Neural progenitor cell (in vitro differentiated cells): ENCODE results near the gene SMIM27. TPM values are rescaled to one million over a fixed set of nuclear protein-coding genes. Genes with fewer than 3 reads are reported as not detected.
A peak's percentile ranks its signal among the peaks of the same experiment; 100 is the strongest.

Experiments
- DNase-seq: peaks from one replicate; pipeline ENCODE4 v3.0.0-alpha.2; 2016; ENCODE audit warnings: low spot score
- H2AFZ ChIP-seq: fragments of 200-600 bp; sonication (generic); replicated peaks from 2 replicates; pipeline ENCODE4 v1.6.1; 2016; ENCODE audit warnings: antibody characterized with exemption
- H3F3A ChIP-seq: fragments of 200-600 bp; sonication (generic); 2 replicates; pipeline ENCODE4 v1.6.1; 2016; ENCODE audit warnings: antibody characterized with exemption, low read depth
- H3K27ac ChIP-seq: fragments of 200-600 bp; sonication (generic); 2 replicates; pipeline ENCODE4 v1.5.1; 2016; ENCODE audit warnings: mild to moderate bottlenecking
- H3K27me3 ChIP-seq: fragments of 200-600 bp; sonication (generic); 2 replicates; pipeline ENCODE4 v1.6.1; 2016; ENCODE audit warnings: mild to moderate bottlenecking, moderate library complexity
- H3K36me3 ChIP-seq: fragments of 200-600 bp; sonication (generic); 2 replicates; pipeline ENCODE4 v1.5.1; 2016
- H3K4me1 ChIP-seq: fragments of 200-600 bp; sonication (generic); 2 replicates; pipeline ENCODE4 v1.6.1; 2016; ENCODE audit warnings: mixed run types
- H3K4me2 ChIP-seq: fragments of 200-600 bp; sonication (generic); 2 replicates; pipeline ENCODE4 v1.6.1; 2016
- H3K4me3 ChIP-seq: fragments of 200-600 bp; sonication (generic); 2 replicates; pipeline ENCODE4 v1.5.1; 2016
- H3K79me2 ChIP-seq: fragments of 200-600 bp; sonication (generic); 2 replicates; pipeline ENCODE4 v1.6.1; 2016; ENCODE audit warnings: low read depth
- H3K9ac ChIP-seq: fragments of 200-600 bp; sonication (generic); 2 replicates; pipeline ENCODE4 v1.6.1; 2016
- H3K9me3 ChIP-seq: fragments of 200-600 bp; sonication (generic); 2 replicates; pipeline ENCODE4 v1.5.1; 2016; ENCODE audit warnings: low read depth
- H4K20me1 ChIP-seq: fragments of 200-600 bp; sonication (generic); 2 replicates; pipeline ENCODE4 v1.6.1; 2016; ENCODE audit warnings: low read depth
- H3K27ac Mint-ChIP-seq: 3 replicates; pipeline ENCODE4 v1.8.0; 2021; ENCODE audit warnings: mixed read lengths
- H3K27me3 Mint-ChIP-seq: 2 replicates; pipeline ENCODE4 v1.8.0; 2022; ENCODE audit warnings: low read depth, mild to moderate bottlenecking, inconsistent platforms, moderate library complexity, mixed read lengths; ENCODE audit not compliant: insufficient read depth
- H3K36me3 Mint-ChIP-seq: 3 replicates; pipeline ENCODE4 v1.8.0; 2021; ENCODE audit warnings: mixed read lengths
- H3K4me1 Mint-ChIP-seq: 3 replicates; pipeline ENCODE4 v1.8.0; 2021; ENCODE audit warnings: mixed read lengths
- H3K4me3 Mint-ChIP-seq: 3 replicates; pipeline ENCODE4 v1.8.0; 2021; ENCODE audit warnings: mild to moderate bottlenecking, moderate library complexity, mixed read lengths
- H3K9me3 Mint-ChIP-seq: 3 replicates; pipeline ENCODE4 v1.8.0; 2020; ENCODE audit warnings: mixed read lengths
- EZH2 ChIP-seq: fragments of 200-600 bp; sonication (generic); IDR thresholded peaks from 2 replicates; pipeline ENCODE4 v1.6.1; 2017; ENCODE audit warnings: antibody characterized with exemption, mild to moderate bottlenecking, moderate library complexity
- EZH2phosphoT487 ChIP-seq: fragments of 200-600 bp; sonication (generic); IDR thresholded peaks from 2 replicates; pipeline ENCODE4 v1.6.1; 2017; ENCODE audit warnings: antibody characterized with exemption
- total RNA-seq: library from RNA; depleted of rRNA; stranded (reverse); fragments of >200 nt; gene quantifications from 2 replicates; pipeline ENCODE4 v1.2.3, GENCODE V29; 2015; ENCODE audit warnings: low replicate concordance
- TF ChIP-seq, protein P1 (sequence below): fragments of 200-600 bp; sonication (generic); IDR thresholded peaks from 2 replicates; pipeline ENCODE4 v1.5.1; 2017; ENCODE audit warnings: antibody characterized with exemption, mild to moderate bottlenecking

The SMIM27 gene
- total RNA-seq, 1 donor from 2014 or later, result 9.7 TPM

DNA sequence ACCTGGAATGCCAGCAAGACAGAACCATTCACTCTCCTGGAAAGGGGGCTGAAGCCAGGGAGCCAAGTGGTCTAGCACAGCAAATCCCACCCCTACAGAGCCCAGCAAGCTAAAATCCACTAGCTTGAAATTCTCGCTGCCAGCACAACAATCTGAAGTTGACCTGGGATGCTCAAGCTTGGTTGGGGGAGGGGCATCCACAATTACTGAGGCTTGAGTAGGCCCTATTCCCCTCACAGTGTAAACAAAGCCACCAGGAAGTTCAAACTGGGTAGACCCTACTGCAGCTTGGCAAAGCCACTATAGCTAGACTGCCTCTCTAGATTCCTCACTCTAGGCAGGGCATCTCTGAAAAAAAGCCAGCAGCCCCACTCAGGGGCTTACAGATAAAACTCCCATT lies 43.4 kb upstream of the SMIM27 start:
- Histone ChIP-seq H3F3A (no peaks in the 10 kb centered on the region), H4K20me1 (no peaks in the 10 kb centered on the region), H3K4me1 (no peaks in the 10 kb centered on the region), H3K9me3 (no peaks in the 10 kb centered on the region), H3K36me3 (no peaks in the 10 kb centered on the region), H3K27ac (no peak overlapping the region), H3K4me3 (no peak overlapping the region), H2AFZ (no peak overlapping the region), H3K79me2 (no peaks in the 10 kb centered on the region), H3K9ac (no peak overlapping the region), H3K4me2 (no peak overlapping the region), H3K27me3 (no peaks in the 10 kb centered on the region)
- Mint-ChIP-seq H3K4me1 (no peaks in the 10 kb centered on the region), H3K27me3 (no peaks in the 10 kb centered on the region), H3K27ac (no peak overlapping the region), H3K36me3 (no peaks in the 10 kb centered on the region), H3K4me3 (no peak overlapping the region), H3K9me3 (peaks cover 13% of the 10 kb centered on the region)
- TF ChIP-seq, protein P1, sequence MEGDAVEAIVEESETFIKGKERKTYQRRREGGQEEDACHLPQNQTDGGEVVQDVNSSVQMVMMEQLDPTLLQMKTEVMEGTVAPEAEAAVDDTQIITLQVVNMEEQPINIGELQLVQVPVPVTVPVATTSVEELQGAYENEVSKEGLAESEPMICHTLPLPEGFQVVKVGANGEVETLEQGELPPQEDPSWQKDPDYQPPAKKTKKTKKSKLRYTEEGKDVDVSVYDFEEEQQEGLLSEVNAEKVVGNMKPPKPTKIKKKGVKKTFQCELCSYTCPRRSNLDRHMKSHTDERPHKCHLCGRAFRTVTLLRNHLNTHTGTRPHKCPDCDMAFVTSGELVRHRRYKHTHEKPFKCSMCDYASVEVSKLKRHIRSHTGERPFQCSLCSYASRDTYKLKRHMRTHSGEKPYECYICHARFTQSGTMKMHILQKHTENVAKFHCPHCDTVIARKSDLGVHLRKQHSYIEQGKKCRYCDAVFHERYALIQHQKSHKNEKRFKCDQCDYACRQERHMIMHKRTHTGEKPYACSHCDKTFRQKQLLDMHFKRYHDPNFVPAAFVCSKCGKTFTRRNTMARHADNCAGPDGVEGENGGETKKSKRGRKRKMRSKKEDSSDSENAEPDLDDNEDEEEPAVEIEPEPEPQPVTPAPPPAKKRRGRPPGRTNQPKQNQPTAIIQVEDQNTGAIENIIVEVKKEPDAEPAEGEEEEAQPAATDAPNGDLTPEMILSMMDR, result no peak
- TF ChIP-seq EZH2 (no peak), EZH2phosphoT487 (no peak)
- DNase-seq, result peak; percentile 42

DNA sequence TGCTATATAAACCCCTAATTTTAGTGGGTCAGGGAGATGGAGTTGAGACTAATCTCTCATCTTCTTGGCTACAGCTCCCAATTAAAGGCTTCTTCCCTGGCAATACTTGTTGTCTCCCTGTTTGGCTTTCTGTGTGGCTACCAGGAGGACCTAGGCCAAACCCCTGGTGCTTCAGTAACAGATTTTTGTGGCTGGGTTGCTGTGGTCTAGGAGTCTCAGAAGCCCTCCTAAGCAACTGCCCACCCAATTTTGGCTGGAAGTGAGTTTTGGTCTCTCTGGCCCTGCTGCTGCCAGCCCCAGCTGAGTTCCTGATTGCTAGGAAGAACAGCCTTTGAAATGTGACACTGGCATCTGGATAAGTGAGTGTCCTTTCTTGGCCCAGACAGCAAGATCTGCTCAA lies 35.9 kb upstream of the SMIM27 start:
- H3K4me1 Mint-ChIP-seq, result no peaks in the 10 kb centered on the region

DNA sequence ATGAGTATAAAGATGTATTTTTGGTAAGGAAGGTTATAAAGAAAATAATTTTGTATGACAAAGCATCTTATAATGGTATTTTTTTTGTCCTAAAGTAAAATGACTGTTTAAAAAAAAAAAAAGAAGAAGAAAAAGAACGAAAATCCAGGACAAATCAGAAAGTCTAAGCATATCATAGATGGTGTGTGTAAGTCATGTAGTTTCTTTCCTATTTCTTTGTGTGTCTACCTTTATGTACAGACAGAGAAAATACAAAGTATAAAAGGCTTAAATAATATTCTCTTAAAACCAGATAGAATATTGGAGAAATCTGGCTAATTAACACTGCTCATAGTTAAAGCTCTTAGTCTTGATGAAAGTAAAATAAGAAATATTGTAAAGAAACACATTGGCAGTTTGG lies 33.9 kb upstream of the SMIM27 start:
- Mint-ChIP-seq H3K27ac (no peak overlapping the region), H3K36me3 (no peaks in the 10 kb centered on the region), H3K9me3 (peaks cover 33% of the 10 kb centered on the region), H3K4me1 (no peaks in the 10 kb centered on the region), H3K4me3 (no peak overlapping the region), H3K27me3 (no peaks in the 10 kb centered on the region)
- Histone ChIP-seq H3K4me2 (no peak overlapping the region), H3F3A (no peaks in the 10 kb centered on the region), H3K9ac (no peak overlapping the region), H3K79me2 (no peaks in the 10 kb centered on the region), H4K20me1 (no peaks in the 10 kb centered on the region), H3K9me3 (peaks cover 20% of the 10 kb centered on the region), H2AFZ (no peak overlapping the region), H3K27me3 (no peaks in the 10 kb centered on the region), H3K36me3 (no peaks in the 10 kb centered on the region), H3K27ac (no peak overlapping the region), H3K4me1 (no peaks in the 10 kb centered on the region), H3K4me3 (no peak overlapping the region)
- no peak for TF ChIP-seq EZH2phosphoT487
- TF ChIP-seq, protein P1, result no peak
- TF ChIP-seq EZH2, result no peak
- no peak for DNase-seq

More for the DNA sequence above, 35.9 kb upstream of the SMIM27 start:
- Histone ChIP-seq H3K27ac (no peak overlapping the region), H3K79me2 (no peaks in the 10 kb centered on the region), H3K4me3 (no peak overlapping the region), H3K4me2 (no peak overlapping the region), H3K9me3 (peaks cover 20% of the 10 kb centered on the region), H2AFZ (no peak overlapping the region), H3K36me3 (no peaks in the 10 kb centered on the region), H3K9ac (no peak overlapping the region), H3K4me1 (no peaks in the 10 kb centered on the region), H4K20me1 (no peaks in the 10 kb centered on the region), H3F3A (no peaks in the 10 kb centered on the region), H3K27me3 (no peaks in the 10 kb centered on the region)
- Mint-ChIP-seq H3K9me3 (peaks cover 36% of the 10 kb centered on the region), H3K36me3 (no peaks in the 10 kb centered on the region), H3K27me3 (no peaks in the 10 kb centered on the region), H3K4me3 (no peak overlapping the region), H3K27ac (no peak overlapping the region)
- no peak for TF ChIP-seq EZH2phosphoT487
- TF ChIP-seq, protein P1, result no peak
- no peak for TF ChIP-seq EZH2
- no peak for DNase-seq
